ENCODE results near the gene CELSR3. TPM values are rescaled to one million over a fixed set of nuclear protein-coding genes. Genes with fewer than 3 reads are reported as not detected.

CELSR3 gene
- total RNA-seq, 1 experiment from 2014 or later: 35.4 TPM

- H3K4me3 ChIP-seq (ENCODE audit: low read depth, low read length): no peak overlapping the region; the same call in 1 of the 2 replicates
- ChIA-PET CTCF (interaction anchor here (0.6 to 2.0 kb wide), 8 partner anchors 11 to 1058 kb away, joined by 3 to 18 read pairs (median 4); no protein-coding TSS in a partner anchor), POLR2A (interaction anchor here (1.8 kb wide), 1 partner anchor 23 kb away, joined by 14 read pairs; the partner anchor contains the start of gene CELSR3)
- no peaks in the 10 kb centered on the region for H3K27me3 ChIP-seq (replicated peaks; ENCODE audit: control insufficient read depth, insufficient read depth, low read length)
- peaks cover 79% of the 10 kb centered on the region for H3K36me3 Mint-ChIP-seq (ENCODE audit: insufficient read depth, unreplicated experiment)
- no TSS peak for BruUV-seq (replicated peaks)
- no peaks in the 10 kb centered on the region for H3K9me3 Mint-ChIP-seq (ENCODE audit: unreplicated experiment)
- intact Hi-C loops (cut with micrococcal nuclease; ENCODE audit: unreplicated experiment): loop anchor here (10.0 kb wide), 1 partner anchor 268 kb away; no protein-coding TSS in a partner anchor
- H3K4me3 Mint-ChIP-seq (ENCODE audit: unreplicated experiment): peak overlapping the region; percentile 86
- H3K27me3 Mint-ChIP-seq (ENCODE audit: insufficient read depth, unreplicated experiment): no peaks in the 10 kb centered on the region
- peaks cover 14% of the 10 kb centered on the region for H3K4me1 Mint-ChIP-seq (ENCODE audit: low read depth, unreplicated experiment)
- H3K9me3 ChIP-seq: no peaks in the 10 kb centered on the region
- no peak for TF ChIP-seq CTCF (IDR thresholded peaks at IDR 0.05; ENCODE audit: insufficient read depth in 1 of 2, low read depth in 1 of 2, low read length in 1 of 2, severe bottlenecking in 1 of 2, unreplicated experiment in 1 of 2)
- H3K36me3 ChIP-seq (ENCODE audit: control insufficient read depth, insufficient read depth, low read length): peaks cover 8% of the 10 kb centered on the region
- H3K4me1 ChIP-seq: peaks cover 7% of the 10 kb centered on the region
- peak overlapping the region; percentile 84 for H3K27ac Mint-ChIP-seq (ENCODE audit: unreplicated experiment)
- DNase-seq: no peak
These were observed 24.0 kb upstream of the CELSR3 start for GRCh38 chr3:48686538-48687219.

GRCh38 chr3:48685603-48686511 lies 23.2 kb upstream of the CELSR3 start, which contains the start of gene NCKIPSD:
Gene NCKIPSD (minus strand): TSS chr3:48685915. CDS start chr3:48685807, 108 bp downstream.
- Mint-ChIP-seq H3K9me3 (ENCODE audit: unreplicated experiment) (no peaks in the 10 kb centered on the region), H3K27me3 (ENCODE audit: insufficient read depth, unreplicated experiment) (no peaks in the 10 kb centered on the region), H3K4me1 (ENCODE audit: low read depth, unreplicated experiment) (peaks cover 14% of the 10 kb centered on the region), H3K27ac (ENCODE audit: unreplicated experiment) (peak within 1 kb of the TSS; percentile 84), H3K36me3 (ENCODE audit: insufficient read depth, unreplicated experiment) (peaks cover 70% of the 10 kb centered on the region), H3K4me3 (ENCODE audit: unreplicated experiment) (peak within 1 kb of the TSS; percentile 86)
- intact Hi-C loops (cut with micrococcal nuclease; ENCODE audit: unreplicated experiment): loop anchor here (10.0 kb wide), 1 partner anchor 269 kb away; no protein-coding TSS in a partner anchor
- peak; percentile 83 to 90 for DNase-seq
- BruUV-seq (replicated peaks): no TSS peak
- peak within 1 kb of the TSS; percentile 55 for H3K4me3 ChIP-seq (ENCODE audit: low read depth, low read length)
- CTCF ChIA-PET: interaction anchor here (0.6 to 2.0 kb wide), 8 partner anchors 11 to 447 kb away, joined by 3 to 18 read pairs (median 4); partner anchors contain the start of genes LAMB2 and SLC26A6
- TF ChIP-seq CTCF (IDR thresholded peaks at IDR 0.05; ENCODE audit: insufficient read depth in 1 of 2, low read depth in 1 of 2, low read length in 1 of 2, severe bottlenecking in 1 of 2, unreplicated experiment in 1 of 2): peak; percentile 58 to 88
- POLR2A ChIA-PET: interaction anchor here (1.0 to 1.8 kb wide), 2 partner anchors 22 to 51 kb away, joined by 4 to 14 read pairs; partner anchors contain the start of genes CELSR3 and SLC26A6
- no peaks in the 10 kb centered on the region for H3K27me3 ChIP-seq (replicated peaks; ENCODE audit: control insufficient read depth, insufficient read depth, low read length)
- no peaks in the 10 kb centered on the region for H3K9me3 ChIP-seq
- H3K4me1 ChIP-seq: peaks cover 7% of the 10 kb centered on the region
- peaks cover 8% of the 10 kb centered on the region for H3K36me3 ChIP-seq (ENCODE audit: control insufficient read depth, insufficient read depth, low read length)

- intact Hi-C loops (cut with micrococcal nuclease; ENCODE audit: unreplicated experiment): loop anchor here (10.0 kb wide), 1 partner anchor 270 kb away; no protein-coding TSS in a partner anchor
- Mint-ChIP-seq H3K4me1 (ENCODE audit: low read depth, unreplicated experiment) (peaks cover 14% of the 10 kb centered on the region), H3K9me3 (ENCODE audit: unreplicated experiment) (no peaks in the 10 kb centered on the region), H3K27ac (ENCODE audit: unreplicated experiment) (peak overlapping the region; percentile 84), H3K27me3 (ENCODE audit: insufficient read depth, unreplicated experiment) (no peaks in the 10 kb centered on the region), H3K4me3 (ENCODE audit: unreplicated experiment) (peak overlapping the region; percentile 86), H3K36me3 (ENCODE audit: insufficient read depth, unreplicated experiment) (peaks cover 68% of the 10 kb centered on the region)
- POLR2A ChIA-PET: interaction anchor here (0.6 to 1.8 kb wide), 3 partner anchors 21 to 410 kb away, joined by 4 to 14 read pairs (median 5); partner anchors contain the start of genes CELSR3 and SLC26A6
- Histone ChIP-seq H3K36me3 (ENCODE audit: control insufficient read depth, insufficient read depth, low read length) (peaks cover 11% of the 10 kb centered on the region), H3K9me3 (no peaks in the 10 kb centered on the region), H3K4me1 (peaks cover 7% of the 10 kb centered on the region), H3K27me3 (replicated peaks; ENCODE audit: control insufficient read depth, insufficient read depth, low read length) (no peaks in the 10 kb centered on the region), H3K4me3 (ENCODE audit: low read depth, low read length) (peak overlapping the region; percentile 55)
- BruUV-seq (replicated peaks): no TSS peak
- DNase-seq: no peak
- CTCF ChIA-PET: interaction anchor here (0.8 to 2.0 kb wide), 3 partner anchors 50 to 80 kb away, joined by 4 to 18 read pairs (median 5); partner anchors contain the start of gene SLC26A6
- no peak for TF ChIP-seq CTCF (IDR thresholded peaks at IDR 0.05; ENCODE audit: insufficient read depth in 1 of 2, low read depth in 1 of 2, low read length in 1 of 2, severe bottlenecking in 1 of 2, unreplicated experiment in 1 of 2)
These were observed 22.6 kb upstream of the CELSR3 start for GRCh38 chr3:48685293-48685602.

All from Caco-2 (cell line).